Fibroblast of lung (primary cell): Measurements from ENCODE around the gene STBD1. TPM values are rescaled to one million over a fixed set of nuclear protein-coding genes. Genes with fewer than 3 reads are reported as not detected.

Source experiments
- DNase-seq, 2 donors: peaks; one replicate each; pipeline versions ENCODE4 v3.0.0 to v3.0.0-alpha.2; 2010; ENCODE audit warnings: low read depth in 2 of 2
- H2AFZ ChIP-seq: 2 replicates; pipeline ENCODE4 v1.5.1; 2012; ENCODE audit warnings: low read length, control low read depth, inconsistent platforms
- H3K27ac ChIP-seq: 2 replicates; pipeline ENCODE4 v1.5.1; 2011; ENCODE audit warnings: low read length, control low read depth; ENCODE audit not compliant: insufficient read depth
- H3K27me3 ChIP-seq: 2 replicates; pipeline ENCODE4 v1.5.1; 2011; ENCODE audit warnings: mild to moderate bottlenecking, low read length; ENCODE audit not compliant: control insufficient read depth, insufficient read depth
- H3K36me3 ChIP-seq: 2 replicates; pipeline ENCODE4 v1.5.1; 2011; ENCODE audit warnings: low read length; ENCODE audit not compliant: control insufficient read depth, insufficient read depth
- H3K4me1 ChIP-seq: 2 replicates; pipeline ENCODE4 v1.5.1; 2011; ENCODE audit warnings: low read length; ENCODE audit not compliant: control insufficient read depth, insufficient read depth; ENCODE audit errors: extremely low read depth
- H3K4me2 ChIP-seq: 2 replicates; pipeline ENCODE4 v1.5.1; 2011; ENCODE audit warnings: low read length, control low read depth; ENCODE audit not compliant: insufficient read depth; ENCODE audit errors: extremely low read depth
- H3K4me3 ChIP-seq, 4 experiments: fragments of 200-600 bp in 1 of 4; sonication (generic) in 1 of 4; replicated peaks in 1 of 4; 2 replicates each; pipeline ENCODE4 v1.5.1; 2011 to 2016; ENCODE audit warnings: low read length in 4 of 4, low read depth in 3 of 4, mild to moderate bottlenecking in 3 of 4, control low read depth in 2 of 4, inconsistent platforms in 1 of 4, mixed read lengths in 1 of 4; ENCODE audit not compliant: insufficient read depth in 1 of 4; ENCODE audit errors: control extremely low read depth in 1 of 4
- H3K79me2 ChIP-seq: 2 replicates; pipeline ENCODE4 v1.5.1; 2012; ENCODE audit warnings: mild to moderate bottlenecking, low read length, inconsistent platforms; ENCODE audit not compliant: control insufficient read depth, insufficient read depth
- H3K9ac ChIP-seq: 2 replicates; pipeline ENCODE4 v1.5.1; 2011; ENCODE audit warnings: mild to moderate bottlenecking, low read length, control low read depth; ENCODE audit not compliant: insufficient read depth
- H3K9me3 ChIP-seq: 2 replicates; pipeline ENCODE4 v1.5.1; 2012; ENCODE audit warnings: low read depth, low read length; ENCODE audit not compliant: control insufficient read depth, insufficient read depth
- H4K20me1 ChIP-seq: 2 replicates; pipeline ENCODE4 v1.5.1; 2011; ENCODE audit warnings: low read length; ENCODE audit not compliant: control insufficient read depth, insufficient read depth; ENCODE audit errors: extremely low read depth
- EZH2 ChIP-seq: IDR thresholded peaks from 2 replicates; pipeline ENCODE4 v1.5.1; 2012; ENCODE audit warnings: low read length, control low read depth, mild to moderate bottlenecking; ENCODE audit errors: missing control alignments
- polyA plus RNA-seq, 2 donors: library from polyadenylated mRNA; depleted of rRNA in 1 of 2; stranded (reverse) in 1 of 2; unstranded in 1 of 2; fragments of >200 nt; gene quantifications; 2 replicates each; pipeline ENCODE4 v1.2.1, GENCODE V29; 2011 to 2012; ENCODE audit warnings: missing spikeins in 1 of 2
- total RNA-seq: library from RNA; depleted of rRNA; stranded (reverse); fragments of >200 nt; gene quantifications from 2 replicates; pipeline ENCODE4 v1.2.1, GENCODE V29; 2014
- TF ChIP-seq, protein P1 (sequence below), 2 donors: IDR thresholded peaks in 1 of 2; conservative IDR thresholded peaks in 1 of 2; 1 replicate in 1 of 2; 2 replicates in 1 of 2; pipeline ENCODE4 v1.5.1; 2011 to 2012; ENCODE audit warnings: low read length in 2 of 2, control low read depth in 1 of 2, inconsistent platforms in 1 of 2, low read depth in 1 of 2, mild to moderate bottlenecking in 1 of 2

Gene STBD1
- total and polyA plus RNA-seq, 2 donors (not counting 1 experiment from before 2014, with no cell fraction given), result 3.1 to 17.5 TPM

DNA sequence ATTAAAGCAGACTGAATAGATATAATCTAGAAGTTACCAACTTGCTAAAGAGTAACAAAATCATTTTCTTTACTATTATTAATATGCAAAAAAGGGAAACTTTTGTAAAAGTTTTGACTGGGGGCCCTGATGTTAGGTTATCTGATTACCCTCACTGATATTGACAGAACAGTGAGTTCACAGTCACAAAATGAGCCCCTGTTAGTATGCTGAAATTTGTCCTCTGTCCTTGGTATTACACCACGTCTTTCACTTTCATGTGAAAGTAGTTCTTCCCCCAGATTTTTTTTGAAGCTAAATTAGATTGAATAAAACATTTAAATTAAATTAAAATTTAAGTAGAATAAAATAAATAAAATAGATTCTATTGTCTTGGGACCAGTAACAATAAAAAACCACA lies 5.9 kb downstream of the STBD1 start:
- H3K4me1 ChIP-seq, result peaks cover 6% of the 10 kb centered on the region
- H4K20me1 ChIP-seq, result no peaks in the 10 kb centered on the region
- H3K4me3 ChIP-seq, result no peak overlapping the region
- no peaks in the 10 kb centered on the region for H3K9me3 ChIP-seq
- no peak for TF ChIP-seq EZH2
- TF ChIP-seq, protein P1, sequence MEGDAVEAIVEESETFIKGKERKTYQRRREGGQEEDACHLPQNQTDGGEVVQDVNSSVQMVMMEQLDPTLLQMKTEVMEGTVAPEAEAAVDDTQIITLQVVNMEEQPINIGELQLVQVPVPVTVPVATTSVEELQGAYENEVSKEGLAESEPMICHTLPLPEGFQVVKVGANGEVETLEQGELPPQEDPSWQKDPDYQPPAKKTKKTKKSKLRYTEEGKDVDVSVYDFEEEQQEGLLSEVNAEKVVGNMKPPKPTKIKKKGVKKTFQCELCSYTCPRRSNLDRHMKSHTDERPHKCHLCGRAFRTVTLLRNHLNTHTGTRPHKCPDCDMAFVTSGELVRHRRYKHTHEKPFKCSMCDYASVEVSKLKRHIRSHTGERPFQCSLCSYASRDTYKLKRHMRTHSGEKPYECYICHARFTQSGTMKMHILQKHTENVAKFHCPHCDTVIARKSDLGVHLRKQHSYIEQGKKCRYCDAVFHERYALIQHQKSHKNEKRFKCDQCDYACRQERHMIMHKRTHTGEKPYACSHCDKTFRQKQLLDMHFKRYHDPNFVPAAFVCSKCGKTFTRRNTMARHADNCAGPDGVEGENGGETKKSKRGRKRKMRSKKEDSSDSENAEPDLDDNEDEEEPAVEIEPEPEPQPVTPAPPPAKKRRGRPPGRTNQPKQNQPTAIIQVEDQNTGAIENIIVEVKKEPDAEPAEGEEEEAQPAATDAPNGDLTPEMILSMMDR (conservative IDR thresholded peaks at IDR 0.05 in 1 of 2, IDR thresholded peaks at IDR 0.05 in 1 of 2; ENCODE audit: low read depth in 1 of 2, low read length in 2 of 2), result no peak
- H3K4me2 ChIP-seq, result no peak overlapping the region
- H2AFZ ChIP-seq, result no peak overlapping the region
- H3K36me3 ChIP-seq, result peaks cover 1% of the 10 kb centered on the region
- DNase-seq, result no peak
- no peaks in the 10 kb centered on the region for H3K27me3 ChIP-seq
- no peak overlapping the region for H3K27ac ChIP-seq
- no peak overlapping the region for H3K9ac ChIP-seq
- peaks cover 8% of the 10 kb centered on the region for H3K79me2 ChIP-seq

DNA sequence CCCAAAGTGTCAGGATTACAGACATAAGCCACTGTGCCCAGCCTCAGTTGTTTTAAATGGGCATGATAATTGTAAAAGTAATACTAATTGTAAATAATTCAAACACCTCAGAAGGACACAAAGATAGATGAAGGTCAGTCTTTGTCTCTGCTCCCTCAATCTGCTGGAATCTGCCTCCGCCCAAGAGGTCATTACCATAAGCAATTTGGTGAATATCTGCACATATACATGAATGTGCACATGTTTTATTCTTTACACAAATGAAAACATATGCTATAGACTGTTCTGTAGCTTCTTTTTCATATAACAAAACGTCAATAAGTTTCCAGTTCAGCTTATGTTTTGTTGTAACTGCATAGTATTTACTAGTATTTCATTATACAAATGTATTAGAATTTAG lies 7.0 kb downstream of the STBD1 start:
- TF ChIP-seq, protein P1 (conservative IDR thresholded peaks at IDR 0.05 in 1 of 2, IDR thresholded peaks at IDR 0.05 in 1 of 2; ENCODE audit: low read depth in 1 of 2, low read length in 2 of 2), result no peak
- no peak for TF ChIP-seq EZH2
- H3K9ac ChIP-seq, result no peak overlapping the region
- peaks cover under 1% of the 10 kb centered on the region for H3K79me2 ChIP-seq
- no peak for DNase-seq
- H3K4me1 ChIP-seq, result peaks cover 2% of the 10 kb centered on the region
- no peak overlapping the region for H2AFZ ChIP-seq
- H3K4me2 ChIP-seq, result no peak overlapping the region
- H3K4me3 ChIP-seq, result no peak overlapping the region
- no peaks in the 10 kb centered on the region for H4K20me1 ChIP-seq
- no peaks in the 10 kb centered on the region for H3K27me3 ChIP-seq
- H3K27ac ChIP-seq, result no peak overlapping the region
- peaks cover 1% of the 10 kb centered on the region for H3K36me3 ChIP-seq
- H3K9me3 ChIP-seq, result no peaks in the 10 kb centered on the region

DNA sequence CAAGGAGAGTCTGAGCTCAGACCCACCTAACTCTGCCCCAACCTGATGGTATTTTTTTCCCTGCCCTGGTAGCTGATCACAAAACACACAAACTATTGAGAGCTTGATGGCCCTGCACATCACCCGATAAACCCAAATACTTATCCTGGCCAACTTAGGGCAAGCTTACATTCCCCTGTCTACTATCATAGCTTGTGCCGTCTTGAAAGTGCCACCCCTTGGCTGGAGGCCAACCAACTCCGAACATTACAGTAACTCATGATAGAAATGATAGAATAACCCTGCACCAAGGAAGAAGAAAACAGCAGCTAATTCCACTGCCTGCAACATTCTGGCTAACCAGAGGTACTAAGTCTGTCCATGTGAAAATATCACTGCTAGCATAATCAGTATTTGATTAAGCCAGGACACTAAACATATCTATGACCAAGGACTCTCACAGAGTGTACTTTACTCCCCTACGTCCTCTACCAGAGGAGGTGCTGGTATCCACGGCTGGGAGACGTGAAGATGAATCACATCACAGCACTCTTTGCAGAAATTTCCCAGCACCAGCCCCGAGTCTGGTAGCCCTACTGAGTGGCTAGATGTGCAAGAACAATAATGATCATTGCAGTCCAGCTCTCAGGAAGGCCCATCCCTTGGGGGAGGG lies 8.9 kb downstream of the STBD1 start:
- H3K27ac ChIP-seq, result no peak overlapping the region
- no peak overlapping the region for H3K9ac ChIP-seq
- no peaks in the 10 kb centered on the region for H3K27me3 ChIP-seq
- H3K9me3 ChIP-seq, result no peaks in the 10 kb centered on the region
- H3K36me3 ChIP-seq, result no peaks in the 10 kb centered on the region
- H2AFZ ChIP-seq, result no peak overlapping the region
- no peaks in the 10 kb centered on the region for H4K20me1 ChIP-seq
- peaks cover 2% of the 10 kb centered on the region for H3K4me1 ChIP-seq
- no peak overlapping the region for H3K4me2 ChIP-seq
- no peak for DNase-seq
- H3K4me3 ChIP-seq, result no peak overlapping the region
- no peaks in the 10 kb centered on the region for H3K79me2 ChIP-seq
- TF ChIP-seq, protein P1 (conservative IDR thresholded peaks at IDR 0.05 in 1 of 2, IDR thresholded peaks at IDR 0.05 in 1 of 2; ENCODE audit: low read depth in 1 of 2, low read length in 2 of 2), result no peak
